Chondrocyte (in vitro differentiated cells): ENCODE measurements around the gene FOSB. TPM values are rescaled to one million over a fixed set of nuclear protein-coding genes. Genes with fewer than 3 reads are reported as not detected.

Experiments used
- microRNA-seq: library from miRNA; unstranded; fragments of <30 nt; microRNA quantifications from one replicate; pipeline ENCODE4 v1.2.0, GENCODE V29; 2020; ENCODE audit warnings: borderline number of aligned reads
- total RNA-seq: library from RNA; stranded (reverse); gene quantifications from 3 replicates; pipeline ENCODE4 v1.2.1, GENCODE V29; 2021

The FOSB gene
- total RNA-seq, 1 donor from 2014 or later = 43.8 TPM

Small RNAs within 50 kb of the gene (microRNA-seq; reads per million reads assigned to microRNA genes)
- not detected for gene MIR6088

Other genes with a start within 250 kb of the FOSB start
- gene EXOC3L2, start 222.6 kb upstream of the FOSB start, total RNA-seq = 0.37 to 1.3 TPM (median 0.51 TPM) in 3 replicates
- 36.5 to 54.7 TPM (median 46.3 TPM) in 3 replicates for gene MARK4, start 216.7 kb upstream of the FOSB start, total RNA-seq
- gene CKM, start 145.1 kb upstream of the FOSB start, total RNA-seq = not detected in 3 replicates
- 0.22 TPM in 1 of 3 replicates, not detected in the others for gene KLC3, start 127.2 kb upstream of the FOSB start, total RNA-seq
- 29.6 to 38.0 TPM (median 32.5 TPM) in 3 replicates for gene ERCC2, start 97.4 kb upstream of the FOSB start, total RNA-seq
- gene PPP1R13L, start 62.9 kb upstream of the FOSB start, total RNA-seq = 67.2 to 111 TPM (median 110 TPM) in 3 replicates
- gene POLR1G, start 61.4 kb upstream of the FOSB start, total RNA-seq = 7.3 to 10.4 TPM (median 9.6 TPM) in 3 replicates
- 72.4 to 93.1 TPM (median 77.9 TPM) in 3 replicates for gene ERCC1, start 44.1 kb upstream of the FOSB start, total RNA-seq
- gene RTN2, start 29.1 kb downstream of the FOSB start, total RNA-seq = 11.5 to 16.0 TPM (median 13.7 TPM) in 3 replicates
- gene PPM1N, start 30.4 kb downstream of the FOSB start, total RNA-seq = 0.52 to 0.63 TPM in 2 of 3 replicates, not detected in the other
- 65.6 to 145 TPM (median 142 TPM) in 3 replicates for gene VASP, start 39.5 kb downstream of the FOSB start, total RNA-seq
- gene OPA3, start 116.8 kb downstream of the FOSB start, total RNA-seq = 14.8 to 19.8 TPM (median 14.8 TPM) in 3 replicates
- gene GPR4, start 134.2 kb downstream of the FOSB start, total RNA-seq = not detected in 3 replicates
- 20.5 to 28.3 TPM (median 22.4 TPM) in 3 replicates for gene EML2, start 171.4 kb downstream of the FOSB start, total RNA-seq
- 0.41 to 2.4 TPM (median 1.3 TPM) in 3 replicates for gene GIPR, start 200.2 kb downstream of the FOSB start, total RNA-seq
- gene SNRPD2, start 224.0 kb downstream of the FOSB start, total RNA-seq = 310 to 361 TPM (median 314 TPM) in 3 replicates
- 11.9 to 13.7 TPM (median 13.4 TPM) in 3 replicates for gene QPCTL, start 224.7 kb downstream of the FOSB start, total RNA-seq